Skeletal muscle cell (primary cell): ENCODE measurements around the gene SMARCA1.

ENCODE experiments used
- DNase-seq: peaks from one replicate; pipeline ENCODE4 v3.0.0-alpha.2; 2010; ENCODE audit warnings: low read depth
- H3K4me3 ChIP-seq: 2 replicates; pipeline ENCODE4 v1.5.1; 2011; ENCODE audit warnings: low read depth, mild to moderate bottlenecking, control low read depth, low read length, moderate library complexity

The SMARCA1 gene

GRCh38 chrX:129531132-129531531 is 7.8 kb upstream of the SMARCA1 start:
- DNase-seq, result no peak
- no peak overlapping the region for H3K4me3 ChIP-seq

- no peak overlapping the region for H3K4me3 ChIP-seq
- no peak for DNase-seq
Measured at GRCh38 chrX:129530410-129530809, 7.1 kb upstream of the SMARCA1 start.

- DNase-seq, result no peak
- no peak overlapping the region for H3K4me3 ChIP-seq
Measured at GRCh38 chrX:129529685-129530281, 6.5 kb upstream of the SMARCA1 start.

DNA sequence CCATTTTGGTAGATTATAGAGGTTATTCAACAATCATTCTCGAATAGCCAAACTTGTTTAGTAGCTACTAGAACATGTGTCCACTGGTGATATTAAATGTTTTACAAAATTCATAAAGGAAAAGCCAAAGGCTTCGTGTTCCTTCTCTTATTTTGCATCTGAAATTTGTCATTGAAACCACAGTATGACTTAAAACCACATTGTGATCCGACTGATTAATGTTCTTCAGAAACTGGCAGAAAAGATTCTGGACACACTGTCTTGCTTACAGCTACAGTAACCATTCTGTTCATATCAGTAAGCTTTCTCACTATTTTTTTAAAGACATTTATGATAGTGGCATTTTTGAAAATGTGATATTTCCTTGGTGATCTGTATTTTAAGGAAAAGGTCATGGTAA is 2.6 kb upstream of the SMARCA1 start:
- H3K4me3 ChIP-seq, result no peak overlapping the region
- DNase-seq, result no peak

DNA sequence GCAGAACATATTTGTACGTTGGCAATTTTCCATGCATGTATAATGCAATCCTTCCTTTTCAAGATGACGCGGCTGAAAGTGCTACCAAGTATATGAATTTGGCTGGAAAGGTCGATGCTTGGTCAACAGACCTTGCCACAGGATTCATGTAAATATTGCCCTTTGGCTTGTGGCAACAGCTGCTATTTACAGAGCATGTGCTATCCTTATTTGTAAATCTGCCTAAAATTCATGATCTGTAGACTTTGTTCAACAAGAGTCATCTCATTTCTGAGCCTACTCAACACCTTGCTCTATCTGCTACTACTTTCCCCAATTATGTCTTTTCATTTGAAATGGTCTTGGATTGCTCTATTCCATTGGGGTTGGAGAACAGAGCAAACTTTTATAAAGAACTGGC is 1.9 kb upstream of the SMARCA1 start:
- no peak overlapping the region for H3K4me3 ChIP-seq
- no peak for DNase-seq

DNA sequence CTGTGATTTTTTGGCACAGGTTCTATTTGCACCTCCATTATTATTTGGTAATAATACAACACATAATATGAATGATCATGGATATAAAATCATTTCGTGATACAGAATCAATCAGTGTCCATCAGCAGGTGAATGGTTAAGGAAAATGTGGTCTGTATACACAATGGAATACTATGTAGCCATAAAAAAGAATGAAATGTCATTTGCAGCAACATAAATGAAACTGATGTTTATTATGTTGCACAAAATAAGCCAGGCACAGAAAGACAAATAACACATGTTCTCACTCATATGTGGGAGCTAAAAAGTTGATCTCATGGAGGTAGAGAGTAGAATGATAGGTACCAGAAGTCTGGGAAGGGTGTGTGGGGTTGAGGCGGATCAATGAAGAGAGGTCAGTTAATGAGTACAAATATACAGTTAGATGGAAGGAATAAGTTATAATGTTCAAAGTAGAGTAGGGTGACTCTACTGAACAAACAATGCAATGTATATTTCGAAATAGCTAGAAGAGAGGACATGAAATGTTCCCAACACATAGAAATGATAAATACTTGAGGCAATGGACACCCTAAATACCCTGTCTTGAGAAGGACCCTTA is 1.1 kb upstream of the SMARCA1 start:
- no peak for DNase-seq
- no peak overlapping the region for H3K4me3 ChIP-seq

DNA sequence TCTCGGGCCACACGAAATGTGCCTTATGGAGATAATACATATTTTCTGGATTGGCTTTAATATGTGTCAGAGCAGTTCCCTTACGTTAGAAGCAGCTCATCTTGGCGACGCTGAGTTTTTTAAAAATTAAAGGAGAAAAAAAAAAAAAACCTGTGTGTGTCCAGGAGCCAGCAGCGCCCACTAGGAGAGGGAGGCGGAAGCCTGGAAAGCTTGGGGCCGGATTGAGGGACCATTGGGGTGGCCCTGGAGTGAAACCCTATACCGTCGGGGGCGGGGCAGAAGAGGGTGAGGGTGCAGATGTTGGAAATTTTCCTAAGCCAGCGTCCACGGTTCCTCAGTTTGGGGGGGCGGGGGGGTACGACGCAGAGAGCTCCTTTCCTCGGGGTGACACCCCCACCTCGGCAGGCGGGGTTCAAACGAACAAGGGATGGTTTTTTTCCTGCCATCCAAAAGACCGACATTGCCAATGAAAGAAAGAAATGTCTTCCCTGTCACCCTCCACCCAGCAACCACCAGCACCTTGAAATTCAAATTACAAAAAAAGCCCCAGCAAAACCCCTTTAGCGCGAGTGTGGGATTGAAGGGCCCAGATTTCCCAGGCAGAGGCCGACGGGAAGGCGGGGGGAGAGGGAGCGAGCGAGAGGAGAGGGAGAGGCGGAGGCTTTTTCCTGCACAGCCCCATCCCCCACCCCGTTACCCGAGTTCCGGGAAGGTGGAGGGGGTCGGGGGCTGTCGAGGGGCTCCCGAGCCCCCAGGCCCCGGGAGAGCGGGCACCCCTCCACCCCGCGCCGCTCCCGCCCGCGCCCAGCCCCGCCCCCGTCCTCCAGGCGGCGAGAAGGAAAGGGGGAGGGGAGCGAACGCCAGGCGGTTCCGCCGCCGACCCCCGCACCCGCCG is 859 bp downstream of the SMARCA1 start:
- no peak for DNase-seq
- H3K4me3 ChIP-seq, result peak overlapping the region; percentile 72

GRCh38 chrX:129520151-129520550 is 3.1 kb downstream of the SMARCA1 start:
- no peak for DNase-seq

DNA sequence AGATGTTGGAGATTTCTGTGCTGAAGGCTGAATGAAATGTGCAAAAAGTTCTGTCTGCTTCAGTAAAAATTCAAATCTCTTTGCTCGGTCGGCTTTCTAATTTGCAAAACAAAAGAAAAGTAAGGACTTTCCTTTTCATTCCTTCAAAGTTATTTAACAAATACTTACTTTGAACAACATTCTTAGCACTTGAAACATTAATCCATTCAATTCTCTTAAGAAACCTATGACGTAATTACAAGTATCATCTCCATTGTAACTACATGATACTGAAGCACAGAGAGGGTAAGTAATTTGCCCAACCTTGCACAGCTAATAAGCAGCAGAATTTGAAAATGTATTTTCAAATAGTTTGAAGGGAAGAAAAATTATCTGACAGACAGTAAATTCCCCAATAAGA is 6.9 kb downstream of the SMARCA1 start:
- H3K4me3 ChIP-seq, result no peak overlapping the region

More at GRCh38 chrX:129520151-129520550, 3.1 kb downstream of the SMARCA1 start:
- H3K4me3 ChIP-seq, result no peak overlapping the region

DNA sequence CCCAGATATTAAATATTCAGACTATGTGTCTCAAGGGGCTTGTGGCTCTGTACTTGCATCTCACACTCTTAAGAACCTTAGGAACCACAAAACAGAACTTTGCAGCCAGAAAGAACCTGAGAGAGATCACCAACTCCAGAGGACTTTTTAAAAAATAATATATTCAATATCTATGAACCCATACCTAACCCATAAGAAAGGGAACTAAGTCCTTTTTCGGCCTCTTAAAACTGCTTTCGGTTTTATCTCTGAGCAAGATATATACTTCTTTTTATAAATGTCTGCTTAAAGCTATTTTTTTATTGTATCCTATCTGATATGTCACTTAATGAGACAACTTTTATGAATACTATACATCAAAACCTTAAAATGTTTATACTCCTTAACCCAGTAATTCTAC is 10.9 kb downstream of the SMARCA1 start:
- no peak overlapping the region for H3K4me3 ChIP-seq
- no peak for DNase-seq

More for the DNA sequence above, 6.9 kb downstream of the SMARCA1 start:
- DNase-seq, result no peak

- no peak for DNase-seq
- no peak overlapping the region for H3K4me3 ChIP-seq
Measured at GRCh38 chrX:129511689-129512088, 11.6 kb downstream of the SMARCA1 start.

DNA sequence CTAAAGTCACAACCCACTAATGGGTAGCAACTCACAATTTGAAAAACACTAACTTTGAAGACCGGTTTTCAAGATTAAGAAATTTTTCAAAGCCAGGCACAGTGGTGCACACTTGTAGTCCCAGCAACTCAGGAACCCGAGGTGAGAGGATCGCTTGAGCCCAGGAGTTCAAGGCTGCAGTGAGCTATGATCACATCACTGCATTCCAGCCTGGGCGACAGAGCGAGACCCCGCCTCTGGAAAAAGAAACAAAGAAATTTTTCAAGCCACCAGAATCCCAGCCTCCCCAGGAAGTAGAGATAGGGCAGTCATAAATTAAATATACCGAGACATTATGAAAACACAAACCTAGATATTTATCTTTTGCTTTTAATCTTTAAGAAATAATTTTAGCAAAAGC is 13.0 kb downstream of the SMARCA1 start:
- DNase-seq, result no peak
- H3K4me3 ChIP-seq, result no peak overlapping the region

- DNase-seq, result no peak
- H3K4me3 ChIP-seq, result no peak overlapping the region
Measured at GRCh38 chrX:129497146-129497843, 26.0 kb downstream of the SMARCA1 start.

- peak; percentile 8 for DNase-seq
- no peak overlapping the region for H3K4me3 ChIP-seq
Measured at GRCh38 chrX:129496625-129497024, 26.7 kb downstream of the SMARCA1 start.

- DNase-seq, result peak; percentile 5
Measured at GRCh38 chrX:129495900-129496299, 27.4 kb downstream of the SMARCA1 start.

DNA sequence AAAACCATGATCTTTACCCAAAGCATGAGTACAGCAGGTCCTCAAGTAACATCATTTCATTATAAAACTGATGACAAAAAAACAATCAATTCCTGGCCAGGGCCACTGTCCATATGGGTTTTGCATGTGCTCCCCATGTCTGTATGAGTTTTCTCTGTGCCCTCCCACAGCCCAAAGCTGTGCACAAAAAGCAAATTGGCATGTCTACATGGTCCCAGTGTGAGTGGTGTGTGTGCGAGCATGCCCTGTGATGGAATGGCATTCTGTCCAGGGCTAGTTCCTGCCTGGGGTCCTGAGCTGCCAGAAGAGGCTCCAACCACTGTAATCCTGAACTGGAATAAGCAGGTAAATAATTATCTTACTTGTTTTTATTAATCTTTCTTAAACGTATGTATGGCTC is 28.4 kb downstream of the SMARCA1 start:
- DNase-seq, result no peak
- H3K4me3 ChIP-seq, result no peak overlapping the region

More at GRCh38 chrX:129495900-129496299, 27.4 kb downstream of the SMARCA1 start:
- no peak overlapping the region for H3K4me3 ChIP-seq

DNA sequence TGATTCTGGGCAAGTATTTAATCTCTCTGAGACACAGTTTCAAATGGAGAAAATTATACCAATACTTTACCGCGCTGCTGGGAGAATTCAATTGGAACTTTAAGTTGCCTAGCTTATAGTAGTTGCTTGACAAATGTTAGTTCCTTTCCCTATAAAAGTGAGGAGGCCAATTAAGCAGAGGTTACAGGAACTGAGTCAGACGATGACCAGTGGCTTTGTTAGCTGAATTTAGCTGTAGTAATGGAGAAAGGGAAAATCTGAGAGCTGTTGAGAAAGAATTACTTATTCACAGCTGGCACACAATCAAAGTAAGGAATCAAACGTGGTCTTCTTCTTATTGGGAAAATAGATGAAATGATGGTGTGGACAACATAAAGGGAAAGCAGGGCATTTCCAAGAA is 29.6 kb downstream of the SMARCA1 start:
- H3K4me3 ChIP-seq, result no peak overlapping the region
- DNase-seq, result peak; percentile 11

DNA sequence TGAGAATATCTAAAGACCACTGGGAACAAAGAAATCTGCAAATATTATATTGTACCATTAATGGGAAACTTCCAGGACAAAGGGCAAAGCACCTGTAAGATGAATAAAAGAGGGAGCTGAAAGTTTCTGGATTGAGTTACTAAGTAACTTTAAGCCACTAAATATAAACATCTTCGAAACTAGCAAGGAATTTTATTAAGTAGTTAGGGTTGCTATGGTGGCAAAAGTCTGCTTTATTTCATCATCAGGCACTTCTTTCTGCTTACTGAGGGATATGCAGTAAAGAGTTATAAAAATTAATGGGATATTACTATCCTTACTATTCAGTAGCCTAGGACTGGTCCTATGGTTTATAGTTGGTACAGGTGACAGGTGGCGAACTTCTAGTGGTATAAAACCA is 33.0 kb downstream of the SMARCA1 start:
- H3K4me3 ChIP-seq, result no peak overlapping the region
- no peak for DNase-seq

- DNase-seq, result no peak
- H3K4me3 ChIP-seq, result no peak overlapping the region
Measured at GRCh38 chrX:129488359-129488758, 34.9 kb downstream of the SMARCA1 start.

DNA sequence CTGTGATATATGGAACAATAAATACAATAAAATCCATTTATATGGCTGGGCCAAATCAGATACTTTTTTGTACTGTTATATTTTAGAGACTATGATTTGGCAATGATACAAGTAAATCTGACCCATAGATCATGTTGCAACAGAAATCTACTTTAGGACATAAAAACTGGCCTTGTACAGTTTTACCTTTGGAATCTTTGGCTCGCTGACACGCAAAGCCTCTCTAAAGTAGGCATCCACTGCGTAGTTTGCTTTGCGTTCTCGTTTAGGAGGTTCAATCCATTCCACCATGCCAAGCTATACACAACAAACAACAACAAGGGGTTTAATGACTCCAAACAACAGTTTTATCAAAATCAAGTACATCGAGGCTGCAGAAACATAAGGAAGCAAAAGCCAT is 42.4 kb downstream of the SMARCA1 start:
- no peak for DNase-seq
- no peak overlapping the region for H3K4me3 ChIP-seq
